ENCODE measurements around the gene RAPGEF5. TPM values are rescaled to one million over a fixed set of nuclear protein-coding genes. Genes with fewer than 3 reads are reported as not detected.

RAPGEF5 gene
- total RNA-seq, 1 donor from 2014 or later, result 83.7 TPM

GRCh38 chr7:22348379-22348778 is 8.6 kb downstream of the RAPGEF5 start:
- no peak for DNase-seq

GRCh38 chr7:22346383-22347107 is 10.4 kb downstream of the RAPGEF5 start:
- DNase-seq, result no peak

- DNase-seq, result no peak
These were observed 12.3 kb downstream of the RAPGEF5 start for GRCh38 chr7:22344655-22345054.

- DNase-seq, result no peak
These were observed 13.3 kb downstream of the RAPGEF5 start for GRCh38 chr7:22343612-22344011.

- DNase-seq, result no peak
These were observed 13.9 kb downstream of the RAPGEF5 start for GRCh38 chr7:22343071-22343470.

GRCh38 chr7:22339725-22340390 is 17.1 kb downstream of the RAPGEF5 start:
- no peak for DNase-seq

- DNase-seq, result no peak
These were observed 18.1 kb downstream of the RAPGEF5 start for GRCh38 chr7:22338877-22339276.

- no peak for DNase-seq
These were observed 18.5 kb downstream of the RAPGEF5 start for GRCh38 chr7:22338411-22338810.

- DNase-seq, result no peak
These were observed 23.2 kb downstream of the RAPGEF5 start for GRCh38 chr7:22333680-22334141.

GRCh38 chr7:22332461-22332870 is 24.5 kb downstream of the RAPGEF5 start:
- DNase-seq, result no peak

GRCh38 chr7:22331704-22332103 is 25.2 kb downstream of the RAPGEF5 start:
- no peak for DNase-seq

GRCh38 chr7:22330903-22331302 is 26.1 kb downstream of the RAPGEF5 start:
- no peak for DNase-seq

- DNase-seq, result peak; percentile 35
These were observed 27.0 kb downstream of the RAPGEF5 start for GRCh38 chr7:22329816-22330524.

GRCh38 chr7:22326181-22326580 is 30.8 kb downstream of the RAPGEF5 start:
- DNase-seq, result no peak

- no peak for DNase-seq
These were observed 31.3 kb downstream of the RAPGEF5 start for GRCh38 chr7:22325671-22326070.

- no peak for DNase-seq
These were observed 33.2 kb downstream of the RAPGEF5 start for GRCh38 chr7:22323714-22324113.

- DNase-seq, result no peak
These were observed 36.5 kb downstream of the RAPGEF5 start for GRCh38 chr7:22320416-22320815.

- DNase-seq, result peak; percentile 55
These were observed 37.2 kb downstream of the RAPGEF5 start for GRCh38 chr7:22319424-22320403.

GRCh38 chr7:22318376-22318775 is 38.6 kb downstream of the RAPGEF5 start:
- no peak for DNase-seq

GRCh38 chr7:22317632-22318031 is 39.3 kb downstream of the RAPGEF5 start:
- no peak for DNase-seq

- DNase-seq, result no peak
These were observed 40.0 kb downstream of the RAPGEF5 start for GRCh38 chr7:22316914-22317313.

- no peak for DNase-seq
These were observed 49.1 kb downstream of the RAPGEF5 start for GRCh38 chr7:22307816-22308215.

Data from tongue (tissue), 2 donors.